ENCODE results near the gene RAX. TPM values are rescaled to one million over a fixed set of nuclear protein-coding genes. Genes with fewer than 3 reads are reported as not detected.

RAX gene
- total and polyA plus RNA-seq, 8 donors, result not detected

DNA sequence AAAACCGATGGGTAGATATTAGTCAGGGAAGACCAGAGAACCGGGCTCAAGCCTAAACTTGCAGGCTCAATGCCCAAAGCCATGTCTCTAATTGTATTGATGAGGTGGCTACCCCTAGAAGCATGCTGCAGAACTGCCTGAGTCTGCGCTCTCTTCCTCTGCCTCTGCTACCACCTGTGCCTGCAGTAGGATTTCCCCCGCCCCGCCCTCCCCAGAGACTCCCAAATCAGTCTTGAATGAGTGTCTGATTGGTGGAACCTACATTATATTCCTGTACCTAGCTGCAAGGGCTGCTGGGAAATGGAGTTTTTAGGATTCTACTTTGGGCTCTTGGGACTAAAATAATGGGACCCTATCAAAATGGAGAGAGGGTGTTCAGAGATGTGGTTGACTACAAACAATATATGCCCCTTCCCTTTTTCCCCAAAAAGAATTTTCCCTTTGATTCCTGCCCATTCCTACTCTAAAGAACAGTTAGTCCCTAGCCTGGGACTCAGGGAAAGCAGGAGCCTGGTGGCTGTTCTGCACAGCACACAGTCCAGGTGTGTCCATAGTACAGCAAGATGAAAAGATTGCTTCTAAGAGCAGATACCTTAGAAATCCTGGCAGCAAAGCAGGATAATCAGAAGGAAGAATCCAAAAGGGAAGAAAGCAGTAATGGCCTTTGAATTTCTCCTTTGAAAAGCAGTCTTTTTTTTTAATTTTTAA is 40.8 kb downstream of the RAX start:
- Histone ChIP-seq H3K27me3 (no peaks in the 10 kb centered on the region), H3K9me3 (no peaks in the 10 kb centered on the region), H3K36me3 (no peaks in the 10 kb centered on the region), H3K4me3 (no peak overlapping the region), H3K4me1 (no peaks in the 10 kb centered on the region), H3K27ac (no peak overlapping the region)
- intact Hi-C loops (cut with DNase I), result no loop called here
- ATAC-seq (no peak), FAIRE-seq (no peak), DNase-seq (no peak)
- WGBS, 2 donors, result 65 to 79% methylated on average over 5 of the region's 5 CpGs
- TF ChIP-seq, protein P1, sequence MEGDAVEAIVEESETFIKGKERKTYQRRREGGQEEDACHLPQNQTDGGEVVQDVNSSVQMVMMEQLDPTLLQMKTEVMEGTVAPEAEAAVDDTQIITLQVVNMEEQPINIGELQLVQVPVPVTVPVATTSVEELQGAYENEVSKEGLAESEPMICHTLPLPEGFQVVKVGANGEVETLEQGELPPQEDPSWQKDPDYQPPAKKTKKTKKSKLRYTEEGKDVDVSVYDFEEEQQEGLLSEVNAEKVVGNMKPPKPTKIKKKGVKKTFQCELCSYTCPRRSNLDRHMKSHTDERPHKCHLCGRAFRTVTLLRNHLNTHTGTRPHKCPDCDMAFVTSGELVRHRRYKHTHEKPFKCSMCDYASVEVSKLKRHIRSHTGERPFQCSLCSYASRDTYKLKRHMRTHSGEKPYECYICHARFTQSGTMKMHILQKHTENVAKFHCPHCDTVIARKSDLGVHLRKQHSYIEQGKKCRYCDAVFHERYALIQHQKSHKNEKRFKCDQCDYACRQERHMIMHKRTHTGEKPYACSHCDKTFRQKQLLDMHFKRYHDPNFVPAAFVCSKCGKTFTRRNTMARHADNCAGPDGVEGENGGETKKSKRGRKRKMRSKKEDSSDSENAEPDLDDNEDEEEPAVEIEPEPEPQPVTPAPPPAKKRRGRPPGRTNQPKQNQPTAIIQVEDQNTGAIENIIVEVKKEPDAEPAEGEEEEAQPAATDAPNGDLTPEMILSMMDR (IDR thresholded peaks at IDR 0.05), result no peak

GRCh38 chr18:59231877-59232276 is 41.4 kb downstream of the RAX start:
- no peak for ATAC-seq
- WGBS, 2 donors, result 43% methylated on average over 2 of the region's 2 CpGs
- Histone ChIP-seq H3K4me3 (no peak overlapping the region), H3K4me1 (no peaks in the 10 kb centered on the region), H3K36me3 (no peaks in the 10 kb centered on the region), H3K27ac (no peak overlapping the region), H3K9me3 (no peaks in the 10 kb centered on the region), H3K27me3 (no peaks in the 10 kb centered on the region)
- intact Hi-C loops (cut with DNase I), result no loop called here
- TF ChIP-seq, protein P1 (IDR thresholded peaks at IDR 0.05), result no peak
- no peak for DNase-seq
- no peak for FAIRE-seq

GRCh38 chr18:59231114-59231513 is 42.1 kb downstream of the RAX start:
- intact Hi-C loops (cut with DNase I), result no loop called here
- H3K36me3 ChIP-seq, result no peaks in the 10 kb centered on the region
- H3K27me3 ChIP-seq, result no peaks in the 10 kb centered on the region
- H3K4me1 ChIP-seq, result no peaks in the 10 kb centered on the region
- no peak overlapping the region for H3K4me3 ChIP-seq
- no peak for ATAC-seq
- no peak for FAIRE-seq
- H3K9me3 ChIP-seq, result no peaks in the 10 kb centered on the region
- H3K27ac ChIP-seq, result no peak overlapping the region
- WGBS, 2 donors, result 73 to 74% methylated on average over 5 of the region's 5 CpGs
- TF ChIP-seq, protein P1 (IDR thresholded peaks at IDR 0.05), result no peak
- no peak for DNase-seq

DNA sequence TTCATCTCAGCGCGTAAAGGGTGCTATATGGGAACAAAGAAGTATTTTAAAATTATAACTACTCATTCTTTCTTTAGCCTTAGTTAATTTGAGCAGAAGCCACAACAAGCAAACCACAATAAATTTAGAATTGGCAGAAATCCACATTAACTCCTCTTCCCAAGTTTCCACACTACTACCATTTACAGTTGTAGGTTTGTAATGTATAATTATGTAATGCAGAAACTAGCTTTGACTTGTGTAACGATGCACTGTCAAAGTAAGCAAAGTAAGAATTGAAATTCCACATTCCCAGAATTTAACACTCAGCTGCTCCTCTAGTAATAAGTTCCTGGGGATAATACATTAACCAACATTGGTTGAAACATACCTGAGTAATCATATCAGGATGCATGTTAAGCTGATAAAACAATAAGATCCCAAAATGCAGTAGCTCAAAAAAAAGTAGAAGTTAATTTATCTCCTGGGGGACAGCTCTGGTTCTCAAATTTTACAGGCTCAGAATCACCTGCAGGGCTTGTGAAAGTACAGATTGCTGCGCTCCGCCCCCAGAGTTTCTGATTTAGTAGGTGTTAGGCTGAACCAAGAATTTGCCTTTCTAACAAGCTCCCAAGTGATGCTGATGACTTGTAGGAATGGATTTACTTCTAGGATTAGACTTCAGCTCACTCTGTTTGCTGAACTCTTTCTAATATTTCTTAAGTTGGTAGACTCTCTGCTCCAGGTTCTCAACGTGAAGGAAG is 43.4 kb downstream of the RAX start:
- TF ChIP-seq, protein P1 (IDR thresholded peaks at IDR 0.05), result no peak
- Histone ChIP-seq H3K4me1 (no peaks in the 10 kb centered on the region), H3K4me3 (no peak overlapping the region), H3K9me3 (no peaks in the 10 kb centered on the region), H3K27me3 (no peaks in the 10 kb centered on the region), H3K36me3 (no peaks in the 10 kb centered on the region), H3K27ac (no peak overlapping the region)
- intact Hi-C loops (cut with DNase I), result no loop called here
- ATAC-seq (no peak), FAIRE-seq (no peak), DNase-seq (no peak)
- WGBS, 2 donors, result 72 to 74% methylated on average over 6 of the region's 6 CpGs

DNA sequence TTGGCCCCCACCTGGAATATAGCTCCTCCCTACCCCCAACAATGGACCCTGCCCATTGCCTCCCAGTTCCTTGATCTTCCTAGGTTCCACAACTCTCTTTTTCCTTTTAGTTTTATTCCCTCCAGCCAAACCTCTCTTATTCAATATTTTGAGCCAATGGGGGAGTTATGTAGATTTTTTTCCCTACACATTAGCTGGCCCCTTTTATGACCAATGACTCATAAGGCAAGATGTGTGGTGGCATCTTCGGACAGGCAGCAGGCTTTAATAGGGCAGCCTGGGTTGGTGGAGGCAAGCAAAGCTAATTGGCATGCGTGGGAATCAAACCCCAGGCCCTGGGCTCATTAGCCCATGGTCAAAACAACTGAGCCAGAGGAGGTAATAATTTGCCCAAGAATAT is 44.1 kb downstream of the RAX start:
- FAIRE-seq, result no peak
- WGBS, 2 donors, result 89 to 91% methylated on average over 2 of the region's 2 CpGs
- TF ChIP-seq, protein P1 (IDR thresholded peaks at IDR 0.05), result no peak
- Histone ChIP-seq H3K36me3 (no peaks in the 10 kb centered on the region), H3K9me3 (no peaks in the 10 kb centered on the region), H3K4me3 (no peak overlapping the region), H3K27ac (no peak overlapping the region), H3K4me1 (no peaks in the 10 kb centered on the region), H3K27me3 (no peaks in the 10 kb centered on the region)
- no peak for DNase-seq
- ATAC-seq, result no peak
- intact Hi-C loops (cut with DNase I), result no loop called here
